ENCODE data around the gene PSMG2.

The PSMG2 gene

GRCh38 chr18:12658426-12659138 is 44.3 kb upstream of the PSMG2 start:
- peak; percentile 37 for ATAC-seq

GRCh38 chr18:12659904-12660605 is 42.8 kb upstream of the PSMG2 start:
- peak; percentile 25 for ATAC-seq
- no peak for TF ChIP-seq ZNF70 (CRISPR knock-in tag; IDR thresholded peaks at IDR 0.05)
- TF ChIP-seq OSR1 (CRISPR knock-in tag; IDR thresholded peaks at IDR 0.05) = no peak
- TF ChIP-seq CSDC2 (CRISPR knock-in tag; IDR thresholded peaks at IDR 0.05) = no peak
- TF ChIP-seq TOX (CRISPR knock-in tag; IDR thresholded peaks at IDR 0.05; ENCODE audit: borderline replicate concordance) = no peak

More at GRCh38 chr18:12658426-12659138, 44.3 kb upstream of the PSMG2 start:
- TF ChIP-seq SNAI2 (CRISPR knock-in tag; IDR thresholded peaks at IDR 0.05) = 0 out of 2 replicates have a peak, but pooled peaks have one; percentile 13
- no peak for TF ChIP-seq ZC3H10 (CRISPR knock-in tag; IDR thresholded peaks at IDR 0.05)
- no peak for TF ChIP-seq CREB5 (CRISPR knock-in tag; IDR thresholded peaks at IDR 0.05; ENCODE audit: low read depth)
- no peak for TF ChIP-seq ZFP30 (CRISPR knock-in tag; IDR thresholded peaks at IDR 0.05)
- TF ChIP-seq GLIS3 (CRISPR knock-in tag; IDR thresholded peaks at IDR 0.05) = no peak

GRCh38 chr18:12668041-12668440 is 34.8 kb upstream of the PSMG2 start:
- ATAC-seq = no peak
- TF ChIP-seq CSRNP3 (CRISPR knock-in tag; IDR thresholded peaks at IDR 0.05) (no peak), OSR1 (CRISPR knock-in tag; IDR thresholded peaks at IDR 0.05) (no peak), ESRRG (CRISPR knock-in tag; IDR thresholded peaks at IDR 0.05) (no peak), ZC3H10 (CRISPR knock-in tag; IDR thresholded peaks at IDR 0.05) (no peak), ZFP30 (CRISPR knock-in tag; IDR thresholded peaks at IDR 0.05) (no peak), RARB (CRISPR knock-in tag; IDR thresholded peaks at IDR 0.05) (no peak), PPARA (CRISPR knock-in tag; IDR thresholded peaks at IDR 0.05; ENCODE audit: borderline replicate concordance) (no peak), ARNTL (CRISPR knock-in tag; IDR thresholded peaks at IDR 0.05; ENCODE audit: borderline replicate concordance, low read depth) (no peak), BACH2 (CRISPR knock-in tag; IDR thresholded peaks at IDR 0.05; ENCODE audit: borderline replicate concordance) (no peak), TOX (CRISPR knock-in tag; IDR thresholded peaks at IDR 0.05; ENCODE audit: borderline replicate concordance) (no peak)

GRCh38 chr18:12679183-12679786 is 23.6 kb upstream of the PSMG2 start:
- TF ChIP-seq CSRNP3 (CRISPR knock-in tag; IDR thresholded peaks at IDR 0.05) (no peak), SNAI2 (CRISPR knock-in tag; IDR thresholded peaks at IDR 0.05) (no peak), TCF4 (CRISPR knock-in tag; IDR thresholded peaks at IDR 0.05; ENCODE audit: borderline replicate concordance) (no peak), TOX (CRISPR knock-in tag; IDR thresholded peaks at IDR 0.05; ENCODE audit: borderline replicate concordance) (no peak)
- ATAC-seq = peak; percentile 95

- ATAC-seq = peak; percentile 88
Observed at GRCh38 chr18:12686100-12686499, 16.7 kb upstream of the PSMG2 start.

More at GRCh38 chr18:12686100-12686499, 16.7 kb upstream of the PSMG2 start:
- TF ChIP-seq PPARA (CRISPR knock-in tag; IDR thresholded peaks at IDR 0.05; ENCODE audit: borderline replicate concordance) = no peak
- TF ChIP-seq CREB5 (CRISPR knock-in tag; IDR thresholded peaks at IDR 0.05; ENCODE audit: low read depth) = no peak
- no peak for TF ChIP-seq POU6F1 (CRISPR knock-in tag; IDR thresholded peaks at IDR 0.05; ENCODE audit: borderline replicate concordance, low read depth)
- no peak for TF ChIP-seq OSR1 (CRISPR knock-in tag; IDR thresholded peaks at IDR 0.05)
- TF ChIP-seq CSDC2 (CRISPR knock-in tag; IDR thresholded peaks at IDR 0.05) = no peak
- TF ChIP-seq CSRNP3 (CRISPR knock-in tag; IDR thresholded peaks at IDR 0.05) = no peak
- TF ChIP-seq ESRRG (CRISPR knock-in tag; IDR thresholded peaks at IDR 0.05) = no peak
- no peak for TF ChIP-seq ZNF70 (CRISPR knock-in tag; IDR thresholded peaks at IDR 0.05)
- TF ChIP-seq SNAI2 (CRISPR knock-in tag; IDR thresholded peaks at IDR 0.05) = no peak
- no peak for TF ChIP-seq GLIS3 (CRISPR knock-in tag; IDR thresholded peaks at IDR 0.05)
- TF ChIP-seq ZNF8 (CRISPR knock-in tag; IDR thresholded peaks at IDR 0.05) = no peak
- TF ChIP-seq BACH2 (CRISPR knock-in tag; IDR thresholded peaks at IDR 0.05; ENCODE audit: borderline replicate concordance) = no peak
